Measurements from ENCODE around the gene CDC42EP2. TPM values are rescaled to one million over a fixed set of nuclear protein-coding genes. Genes with fewer than 3 reads are reported as not detected.

Gene CDC42EP2
- total RNA-seq, 1 donor from 2014 or later: 37.4 TPM

DNA sequence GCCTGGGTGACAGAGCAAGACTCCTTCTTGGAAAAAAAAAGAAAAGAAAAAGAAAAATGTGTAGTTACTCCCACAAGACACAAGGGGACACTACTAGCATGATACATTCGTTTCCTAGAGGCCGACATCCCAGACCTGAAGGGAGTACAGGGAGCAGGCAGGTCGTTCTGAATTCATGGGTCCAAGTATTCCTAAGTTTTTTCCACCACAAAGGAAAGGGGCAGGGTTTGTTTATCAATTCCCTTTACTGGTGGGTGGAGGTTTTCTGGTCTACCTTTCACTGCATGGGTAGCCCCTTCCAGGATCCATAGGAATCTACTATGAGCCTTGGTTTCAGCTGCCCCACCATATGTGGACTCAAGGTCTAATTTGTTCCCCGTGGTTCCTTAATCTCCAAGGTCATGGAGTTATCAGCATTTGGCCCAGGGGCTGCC is 51.7 kb downstream of the CDC42EP2 start:
- Histone ChIP-seq H3K4me3 (ENCODE audit: low read depth, low read length) (no peak overlapping the region), H3K36me3 (ENCODE audit: control insufficient read depth, insufficient read depth, low read length) (no peaks in the 10 kb centered on the region), H3K27me3 (ENCODE audit: control insufficient read depth, insufficient read depth, low read length) (no peaks in the 10 kb centered on the region)
- no peak for DNase-seq (ENCODE audit: low read depth)
- TF ChIP-seq CTCF (IDR thresholded peaks at IDR 0.05; ENCODE audit: insufficient read depth, low read length, poor library complexity, severe bottlenecking): peak; percentile 77

DNA sequence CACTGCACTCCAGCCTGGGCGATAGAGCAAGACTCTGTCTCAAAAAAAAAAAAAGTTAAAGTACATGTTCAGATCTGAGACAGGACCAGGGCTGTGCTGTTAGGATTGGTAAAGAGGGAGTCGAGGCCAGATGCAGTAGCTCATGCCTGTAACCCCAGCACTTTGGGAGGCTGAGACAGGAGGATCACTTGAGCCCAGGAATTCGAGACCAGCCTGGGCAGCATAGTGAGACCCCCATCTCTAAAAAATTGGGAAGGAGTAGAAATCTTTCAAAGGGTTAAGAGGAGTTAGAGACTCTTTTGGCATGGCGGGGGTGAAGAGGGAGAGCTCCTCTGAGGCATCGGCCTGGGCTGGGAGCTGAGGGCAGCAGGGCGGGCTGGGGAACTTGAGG is 56.0 kb downstream of the CDC42EP2 start:
- DNase-seq (ENCODE audit: low read depth): no peak
- Histone ChIP-seq H3K36me3 (ENCODE audit: control insufficient read depth, insufficient read depth, low read length) (no peaks in the 10 kb centered on the region), H3K27me3 (ENCODE audit: control insufficient read depth, insufficient read depth, low read length) (no peaks in the 10 kb centered on the region), H3K4me3 (ENCODE audit: low read depth, low read length) (no peak overlapping the region)
- no peak for TF ChIP-seq CTCF (IDR thresholded peaks at IDR 0.05; ENCODE audit: insufficient read depth, low read length, poor library complexity, severe bottlenecking)

Other genes with a start within 250 kb of the CDC42EP2 start
- 4.9 and 6.9 TPM in 2 replicates for gene CDCA5, start 230.8 kb upstream of the CDC42EP2 start, total RNA-seq
- 49.8 and 66.1 TPM in 2 replicates for gene ZFPL1, start 230.6 kb upstream of the CDC42EP2 start, total RNA-seq
- gene VPS51, start 218.7 kb upstream of the CDC42EP2 start, total RNA-seq: 153 and 391 TPM in 2 replicates
- gene TM7SF2, start 203.0 kb upstream of the CDC42EP2 start, total RNA-seq: 42.4 and 42.6 TPM in 2 replicates
- gene ZNHIT2, start 197.2 kb upstream of the CDC42EP2 start, total RNA-seq: 21.3 and 28.1 TPM in 2 replicates
- gene FAU, start 192.7 kb upstream of the CDC42EP2 start, total RNA-seq: 595 and 710 TPM in 2 replicates
- 67.6 and 88.5 TPM in 2 replicates for gene MRPL49, start 192.5 kb upstream of the CDC42EP2 start, total RNA-seq
- 23.4 and 31.0 TPM in 2 replicates for gene SYVN1, start 180.3 kb upstream of the CDC42EP2 start, total RNA-seq
- not detected in 2 replicates for gene SPDYC, start 144.6 kb upstream of the CDC42EP2 start, total RNA-seq
- 397 and 531 TPM in 2 replicates for gene CAPN1, start 132.9 kb upstream of the CDC42EP2 start, total RNA-seq
- 8.9 and 11.5 TPM in 2 replicates for gene POLA2, start 52.9 kb upstream of the CDC42EP2 start, total RNA-seq
- 53.9 and 59.4 TPM in 2 replicates for gene DPF2, start 19.0 kb downstream of the CDC42EP2 start, total RNA-seq
- gene TIGD3, start 39.9 kb downstream of the CDC42EP2 start, total RNA-seq: 0.89 and 1.3 TPM in 2 replicates
- gene SLC25A45, start 67.8 kb downstream of the CDC42EP2 start, total RNA-seq: 0.29 and 0.82 TPM in 2 replicates
- 39.0 and 47.2 TPM in 2 replicates for gene FRMD8, start 71.8 kb downstream of the CDC42EP2 start, total RNA-seq
- 28.7 and 39.8 TPM in 2 replicates for gene NEAT1, start 107.9 kb downstream of the CDC42EP2 start, total RNA-seq
- 1,605 and 1,895 TPM in 2 replicates for gene MALAT1, start 184.2 kb downstream of the CDC42EP2 start, total RNA-seq
- 116 and 121 TPM in 2 replicates for gene SCYL1, start 210.2 kb downstream of the CDC42EP2 start, total RNA-seq
- 116 and 122 TPM in 2 replicates for gene LTBP3, start 243.5 kb downstream of the CDC42EP2 start, total RNA-seq